ENCODE results near the gene IL26. TPM values are rescaled to one million over a fixed set of nuclear protein-coding genes. Genes with fewer than 3 reads are reported as not detected.

IL26 gene
- total RNA-seq, 1 donor from 2014 or later = not detected

DNA sequence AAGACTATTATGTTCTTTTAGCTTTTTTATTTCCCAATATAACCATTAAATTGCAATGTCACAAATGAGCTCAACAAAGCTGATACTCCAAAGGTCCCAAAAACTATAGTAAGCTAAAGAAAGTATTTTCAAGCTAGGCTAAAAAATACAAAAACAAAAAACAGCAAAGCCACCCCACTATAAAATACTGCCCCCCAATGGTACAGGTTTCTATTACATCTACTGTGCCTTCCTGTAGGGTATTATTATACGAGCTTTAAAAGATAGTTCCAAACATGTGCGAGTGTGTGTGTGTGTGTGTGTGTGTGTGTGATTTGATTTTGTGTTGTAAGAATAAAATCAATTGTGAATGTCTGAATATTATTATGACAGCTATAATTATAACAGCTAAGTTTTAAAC lies 67.2 kb downstream of the IL26 start:
- Mint-ChIP-seq H3K27me3 (ENCODE audit: low read depth, unreplicated experiment) (no peaks in the 10 kb centered on the region), H3K4me3 (ENCODE audit: unreplicated experiment) (no peak overlapping the region), H3K4me1 (ENCODE audit: low read depth, unreplicated experiment) (peaks cover 10% of the 10 kb centered on the region), H3K27ac (ENCODE audit: unreplicated experiment) (no peak overlapping the region), H3K36me3 (ENCODE audit: low read depth, unreplicated experiment) (no peaks in the 10 kb centered on the region), H3K9me3 (ENCODE audit: unreplicated experiment) (peaks cover under 1% of the 10 kb centered on the region)
- Histone ChIP-seq H3K27ac (ENCODE audit: low read depth, low read length) (no peak overlapping the region), H2AFZ (ENCODE audit: low read depth, low read length) (no peak overlapping the region), H3K4me1 (ENCODE audit: insufficient read depth, low read length) (no peaks in the 10 kb centered on the region), H3K9ac (ENCODE audit: low read length) (no peak overlapping the region), H3K36me3 (ENCODE audit: insufficient read depth, low read length) (no peaks in the 10 kb centered on the region), H3K9me3 (ENCODE audit: insufficient read depth, low read depth, low read length) (no peaks in the 10 kb centered on the region), H3K79me2 (ENCODE audit: insufficient read depth, low read length) (no peaks in the 10 kb centered on the region), H3K4me3 (ENCODE audit: insufficient read depth, low read depth, low read length) (no peak overlapping the region), H3K4me2 (ENCODE audit: low read length) (no peak overlapping the region), H4K20me1 (ENCODE audit: insufficient read depth, low read length) (no peaks in the 10 kb centered on the region), H3K27me3 (ENCODE audit: insufficient read depth, low read length) (peaks cover 12% of the 10 kb centered on the region)
- TF ChIP-seq, protein P1, sequence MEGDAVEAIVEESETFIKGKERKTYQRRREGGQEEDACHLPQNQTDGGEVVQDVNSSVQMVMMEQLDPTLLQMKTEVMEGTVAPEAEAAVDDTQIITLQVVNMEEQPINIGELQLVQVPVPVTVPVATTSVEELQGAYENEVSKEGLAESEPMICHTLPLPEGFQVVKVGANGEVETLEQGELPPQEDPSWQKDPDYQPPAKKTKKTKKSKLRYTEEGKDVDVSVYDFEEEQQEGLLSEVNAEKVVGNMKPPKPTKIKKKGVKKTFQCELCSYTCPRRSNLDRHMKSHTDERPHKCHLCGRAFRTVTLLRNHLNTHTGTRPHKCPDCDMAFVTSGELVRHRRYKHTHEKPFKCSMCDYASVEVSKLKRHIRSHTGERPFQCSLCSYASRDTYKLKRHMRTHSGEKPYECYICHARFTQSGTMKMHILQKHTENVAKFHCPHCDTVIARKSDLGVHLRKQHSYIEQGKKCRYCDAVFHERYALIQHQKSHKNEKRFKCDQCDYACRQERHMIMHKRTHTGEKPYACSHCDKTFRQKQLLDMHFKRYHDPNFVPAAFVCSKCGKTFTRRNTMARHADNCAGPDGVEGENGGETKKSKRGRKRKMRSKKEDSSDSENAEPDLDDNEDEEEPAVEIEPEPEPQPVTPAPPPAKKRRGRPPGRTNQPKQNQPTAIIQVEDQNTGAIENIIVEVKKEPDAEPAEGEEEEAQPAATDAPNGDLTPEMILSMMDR (IDR thresholded peaks at IDR 0.05; ENCODE audit: insufficient read depth, low read depth, low read length) = peak; percentile 20
- TF ChIP-seq EZH2 (IDR thresholded peaks at IDR 0.05; ENCODE audit: insufficient read depth, low read length) = no peak
- DNase-seq (ENCODE audit: low read depth) (no peak), FAIRE-seq (no peak)

DNA sequence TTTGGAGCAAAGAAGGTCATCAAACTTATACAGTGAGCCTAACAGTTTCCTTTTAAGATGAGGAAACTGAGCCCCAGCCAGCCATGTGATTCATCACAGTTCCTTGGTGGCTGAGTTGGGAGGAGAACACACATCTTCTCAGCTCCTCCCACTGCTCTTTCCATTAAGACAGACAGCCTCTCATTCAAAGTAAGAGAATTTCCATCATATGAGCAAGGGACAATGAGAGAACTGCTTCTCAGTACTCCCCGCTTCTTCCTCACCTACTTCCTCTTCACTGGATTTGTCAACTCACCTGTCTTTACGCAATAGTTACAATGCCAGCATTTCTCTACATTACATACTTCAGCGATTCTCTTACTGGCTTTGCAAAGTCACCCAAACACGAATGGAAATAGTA lies 68.2 kb downstream of the IL26 start:
- peaks cover 4% of the 10 kb centered on the region for H3K4me1 Mint-ChIP-seq (ENCODE audit: low read depth, unreplicated experiment)
- peaks cover 2% of the 10 kb centered on the region for H3K9me3 Mint-ChIP-seq (ENCODE audit: unreplicated experiment)
- Histone ChIP-seq H3K9me3 (ENCODE audit: insufficient read depth, low read depth, low read length) (no peaks in the 10 kb centered on the region), H3K79me2 (ENCODE audit: insufficient read depth, low read length) (no peaks in the 10 kb centered on the region), H2AFZ (ENCODE audit: low read depth, low read length) (no peak overlapping the region), H3K27me3 (ENCODE audit: insufficient read depth, low read length) (peaks cover 12% of the 10 kb centered on the region), H3K27ac (ENCODE audit: low read depth, low read length) (no peak overlapping the region), H3K4me1 (ENCODE audit: insufficient read depth, low read length) (no peaks in the 10 kb centered on the region), H3K36me3 (ENCODE audit: insufficient read depth, low read length) (no peaks in the 10 kb centered on the region), H3K4me2 (ENCODE audit: low read length) (no peak overlapping the region), H3K4me3 (ENCODE audit: insufficient read depth, low read depth, low read length) (no peak overlapping the region), H4K20me1 (ENCODE audit: insufficient read depth, low read length) (no peaks in the 10 kb centered on the region), H3K9ac (ENCODE audit: low read length) (no peak overlapping the region)
- TF ChIP-seq, protein P1 (IDR thresholded peaks at IDR 0.05; ENCODE audit: insufficient read depth, low read depth, low read length) = no peak
- TF ChIP-seq EZH2 (IDR thresholded peaks at IDR 0.05; ENCODE audit: insufficient read depth, low read length) = no peak
- no peaks in the 10 kb centered on the region for H3K27me3 Mint-ChIP-seq (ENCODE audit: low read depth, unreplicated experiment)
- FAIRE-seq (no peak), DNase-seq (ENCODE audit: low read depth) (no peak)
- no peaks in the 10 kb centered on the region for H3K36me3 Mint-ChIP-seq (ENCODE audit: low read depth, unreplicated experiment)
- H3K27ac Mint-ChIP-seq (ENCODE audit: unreplicated experiment) = no peak overlapping the region
- no peak overlapping the region for H3K4me3 Mint-ChIP-seq (ENCODE audit: unreplicated experiment)

DNA sequence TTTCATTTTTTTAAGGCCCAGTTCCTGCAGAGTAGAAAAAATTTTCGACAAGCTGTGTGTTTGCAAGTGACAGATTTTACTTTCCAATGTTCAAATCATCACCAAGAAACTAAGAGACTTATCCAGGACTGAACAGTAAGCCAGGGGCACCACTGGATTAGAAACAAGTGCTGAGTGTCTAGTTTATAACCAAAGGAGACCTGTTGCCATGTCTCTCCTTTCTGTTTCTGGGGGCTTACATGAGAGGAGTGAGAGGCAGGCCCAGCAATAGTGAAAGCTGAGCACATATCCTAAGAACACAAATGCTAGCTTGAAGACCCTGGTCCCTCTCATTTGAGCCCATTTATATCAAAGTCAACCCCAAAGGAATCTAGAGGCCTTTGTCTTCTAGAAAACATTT lies 69.0 kb downstream of the IL26 start:
- peaks cover 13% of the 10 kb centered on the region for H3K27me3 ChIP-seq (ENCODE audit: insufficient read depth, low read length)
- no peak overlapping the region for H3K4me3 ChIP-seq (ENCODE audit: insufficient read depth, low read depth, low read length)
- H3K36me3 ChIP-seq (ENCODE audit: insufficient read depth, low read length) = no peaks in the 10 kb centered on the region
- Mint-ChIP-seq H3K4me3 (ENCODE audit: unreplicated experiment) (no peak overlapping the region), H3K27ac (ENCODE audit: unreplicated experiment) (no peak overlapping the region), H3K9me3 (ENCODE audit: unreplicated experiment) (peaks cover 6% of the 10 kb centered on the region), H3K36me3 (ENCODE audit: low read depth, unreplicated experiment) (no peaks in the 10 kb centered on the region), H3K4me1 (ENCODE audit: low read depth, unreplicated experiment) (peaks cover under 1% of the 10 kb centered on the region), H3K27me3 (ENCODE audit: low read depth, unreplicated experiment) (no peaks in the 10 kb centered on the region)
- no peak for FAIRE-seq
- H4K20me1 ChIP-seq (ENCODE audit: insufficient read depth, low read length) = no peaks in the 10 kb centered on the region
- H3K9me3 ChIP-seq (ENCODE audit: insufficient read depth, low read depth, low read length) = no peaks in the 10 kb centered on the region
- no peak for TF ChIP-seq EZH2 (IDR thresholded peaks at IDR 0.05; ENCODE audit: insufficient read depth, low read length)
- TF ChIP-seq, protein P1 (IDR thresholded peaks at IDR 0.05; ENCODE audit: insufficient read depth, low read depth, low read length) = no peak
- no peak overlapping the region for H3K27ac ChIP-seq (ENCODE audit: low read depth, low read length)
- no peak overlapping the region for H2AFZ ChIP-seq (ENCODE audit: low read depth, low read length)
- no peaks in the 10 kb centered on the region for H3K79me2 ChIP-seq (ENCODE audit: insufficient read depth, low read length)
- H3K9ac ChIP-seq (ENCODE audit: low read length) = no peak overlapping the region
- no peaks in the 10 kb centered on the region for H3K4me1 ChIP-seq (ENCODE audit: insufficient read depth, low read length)
- H3K4me2 ChIP-seq (ENCODE audit: low read length) = no peak overlapping the region
- no peak for DNase-seq (ENCODE audit: low read depth)
